Liver (tissue), 3 donors: ENCODE results near the gene VEPH1.

Experiments used
- EGR1 ChIP-seq, 2 donors: IDR thresholded peaks; 2 replicates each; pipeline ENCODE4 v1.6.1; 2016 to 2018; ENCODE audit warnings: antibody characterized with exemption in 2 of 2, low read depth in 2 of 2
- GABPA ChIP-seq, 2 donors: IDR thresholded peaks in 1 of 2; conservative IDR thresholded peaks in 1 of 2; 2 replicates each; pipeline ENCODE4 v1.6.1; 2016; ENCODE audit warnings: antibody characterized with exemption in 2 of 2, mild to moderate bottlenecking in 1 of 2, moderate library complexity in 1 of 2
- HNF4A ChIP-seq, 2 donors: conservative IDR thresholded peaks; 2 replicates each; pipeline ENCODE4 v1.6.1; 2016; ENCODE audit warnings: antibody characterized with exemption in 2 of 2, mild to moderate bottlenecking in 2 of 2
- JUND ChIP-seq, 2 donors: IDR thresholded peaks; 2 replicates each; pipeline ENCODE4 v1.6.1; 2016; ENCODE audit warnings: antibody characterized with exemption in 2 of 2
- RAD21 ChIP-seq, 2 donors: IDR thresholded peaks; 2 replicates each; pipeline ENCODE4 v1.6.1; 2016; ENCODE audit warnings: antibody characterized with exemption in 2 of 2, mild to moderate bottlenecking in 2 of 2
- RXRA ChIP-seq, 2 donors: IDR thresholded peaks; 2 replicates each; pipeline ENCODE4 v1.6.1; 2017 to 2018; ENCODE audit warnings: antibody characterized with exemption in 2 of 2, mild to moderate bottlenecking in 1 of 2
- SP1 ChIP-seq: IDR thresholded peaks from 2 replicates; pipeline ENCODE4 v1.6.1; 2018; ENCODE audit warnings: antibody characterized with exemption, mild to moderate bottlenecking
- TAF1 ChIP-seq: conservative IDR thresholded peaks from 2 replicates; pipeline ENCODE4 v1.6.1; 2016; ENCODE audit warnings: antibody characterized with exemption, mild to moderate bottlenecking
- YY1 ChIP-seq: IDR thresholded peaks from 2 replicates; pipeline ENCODE4 v1.6.1; 2016; ENCODE audit warnings: antibody characterized with exemption, mild to moderate bottlenecking
- TF ChIP-seq, protein P1 (sequence below): fragments of 150-350 bp; IDR thresholded peaks from 2 replicates; pipeline ENCODE4 v1.5.1; 2017; ENCODE audit warnings: improper control_type of control experiment, low read depth, low read length; ENCODE audit not compliant: missing input control
- TF ChIP-seq, protein P2 (sequence below): IDR thresholded peaks from 2 replicates; pipeline ENCODE4 v1.6.1; 2016; ENCODE audit warnings: antibody characterized with exemption, mild to moderate bottlenecking
- TF ChIP-seq, protein P3 (sequence below): IDR thresholded peaks from 2 replicates; pipeline ENCODE4 v1.6.1; 2016; ENCODE audit warnings: antibody characterized with exemption
- TF ChIP-seq, protein P4 (sequence below): IDR thresholded peaks from 2 replicates; pipeline ENCODE4 v1.6.1; 2016; ENCODE audit warnings: antibody characterized with exemption
- donor health status: healthy.
- donor health status: healthy.

DNA sequence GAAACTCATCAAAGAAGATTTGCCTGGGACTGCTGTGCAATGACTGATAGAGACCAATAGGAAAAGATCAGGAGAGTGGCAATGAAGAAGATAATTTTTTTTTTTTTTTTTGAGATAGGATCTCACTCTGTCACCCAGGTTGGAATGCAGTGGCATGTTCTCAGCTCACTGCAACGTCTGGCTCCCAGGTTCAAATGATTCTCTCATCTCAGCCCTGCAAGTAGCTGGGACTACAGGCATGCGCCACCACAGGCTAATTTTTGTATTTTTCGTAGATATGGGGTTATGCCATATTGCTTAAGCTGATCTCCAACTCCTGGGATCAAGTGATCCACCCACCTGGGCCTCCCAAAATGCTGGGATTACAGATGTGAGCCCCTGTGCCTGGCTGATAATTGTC lies 226.4 kb downstream of the VEPH1 start:
- TF ChIP-seq, protein P1, sequence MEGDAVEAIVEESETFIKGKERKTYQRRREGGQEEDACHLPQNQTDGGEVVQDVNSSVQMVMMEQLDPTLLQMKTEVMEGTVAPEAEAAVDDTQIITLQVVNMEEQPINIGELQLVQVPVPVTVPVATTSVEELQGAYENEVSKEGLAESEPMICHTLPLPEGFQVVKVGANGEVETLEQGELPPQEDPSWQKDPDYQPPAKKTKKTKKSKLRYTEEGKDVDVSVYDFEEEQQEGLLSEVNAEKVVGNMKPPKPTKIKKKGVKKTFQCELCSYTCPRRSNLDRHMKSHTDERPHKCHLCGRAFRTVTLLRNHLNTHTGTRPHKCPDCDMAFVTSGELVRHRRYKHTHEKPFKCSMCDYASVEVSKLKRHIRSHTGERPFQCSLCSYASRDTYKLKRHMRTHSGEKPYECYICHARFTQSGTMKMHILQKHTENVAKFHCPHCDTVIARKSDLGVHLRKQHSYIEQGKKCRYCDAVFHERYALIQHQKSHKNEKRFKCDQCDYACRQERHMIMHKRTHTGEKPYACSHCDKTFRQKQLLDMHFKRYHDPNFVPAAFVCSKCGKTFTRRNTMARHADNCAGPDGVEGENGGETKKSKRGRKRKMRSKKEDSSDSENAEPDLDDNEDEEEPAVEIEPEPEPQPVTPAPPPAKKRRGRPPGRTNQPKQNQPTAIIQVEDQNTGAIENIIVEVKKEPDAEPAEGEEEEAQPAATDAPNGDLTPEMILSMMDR = no peak
- TF ChIP-seq RAD21 (IDR thresholded peaks at IDR 0.05) (no peak), SP1 (no peak), GABPA (IDR thresholded peaks at IDR 0.05 in 1 of 2, conservative IDR thresholded peaks at IDR 0.05 in 1 of 2) (no peak), YY1 (no peak), TAF1 (no peak), EGR1 (IDR thresholded peaks at IDR 0.05; ENCODE audit: low read depth in 2 of 2) (no peak), JUND (IDR thresholded peaks at IDR 0.05) (no peak), RXRA (IDR thresholded peaks at IDR 0.05) (no peak), HNF4A (conservative IDR thresholded peaks at IDR 0.05) (no peak)
- TF ChIP-seq, protein P2, sequence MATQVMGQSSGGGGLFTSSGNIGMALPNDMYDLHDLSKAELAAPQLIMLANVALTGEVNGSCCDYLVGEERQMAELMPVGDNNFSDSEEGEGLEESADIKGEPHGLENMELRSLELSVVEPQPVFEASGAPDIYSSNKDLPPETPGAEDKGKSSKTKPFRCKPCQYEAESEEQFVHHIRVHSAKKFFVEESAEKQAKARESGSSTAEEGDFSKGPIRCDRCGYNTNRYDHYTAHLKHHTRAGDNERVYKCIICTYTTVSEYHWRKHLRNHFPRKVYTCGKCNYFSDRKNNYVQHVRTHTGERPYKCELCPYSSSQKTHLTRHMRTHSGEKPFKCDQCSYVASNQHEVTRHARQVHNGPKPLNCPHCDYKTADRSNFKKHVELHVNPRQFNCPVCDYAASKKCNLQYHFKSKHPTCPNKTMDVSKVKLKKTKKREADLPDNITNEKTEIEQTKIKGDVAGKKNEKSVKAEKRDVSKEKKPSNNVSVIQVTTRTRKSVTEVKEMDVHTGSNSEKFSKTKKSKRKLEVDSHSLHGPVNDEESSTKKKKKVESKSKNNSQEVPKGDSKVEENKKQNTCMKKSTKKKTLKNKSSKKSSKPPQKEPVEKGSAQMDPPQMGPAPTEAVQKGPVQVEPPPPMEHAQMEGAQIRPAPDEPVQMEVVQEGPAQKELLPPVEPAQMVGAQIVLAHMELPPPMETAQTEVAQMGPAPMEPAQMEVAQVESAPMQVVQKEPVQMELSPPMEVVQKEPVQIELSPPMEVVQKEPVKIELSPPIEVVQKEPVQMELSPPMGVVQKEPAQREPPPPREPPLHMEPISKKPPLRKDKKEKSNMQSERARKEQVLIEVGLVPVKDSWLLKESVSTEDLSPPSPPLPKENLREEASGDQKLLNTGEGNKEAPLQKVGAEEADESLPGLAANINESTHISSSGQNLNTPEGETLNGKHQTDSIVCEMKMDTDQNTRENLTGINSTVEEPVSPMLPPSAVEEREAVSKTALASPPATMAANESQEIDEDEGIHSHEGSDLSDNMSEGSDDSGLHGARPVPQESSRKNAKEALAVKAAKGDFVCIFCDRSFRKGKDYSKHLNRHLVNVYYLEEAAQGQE = no peak
- TF ChIP-seq, protein P3, sequence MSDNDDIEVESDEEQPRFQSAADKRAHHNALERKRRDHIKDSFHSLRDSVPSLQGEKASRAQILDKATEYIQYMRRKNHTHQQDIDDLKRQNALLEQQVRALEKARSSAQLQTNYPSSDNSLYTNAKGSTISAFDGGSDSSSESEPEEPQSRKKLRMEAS = no peak
- TF ChIP-seq, protein P4, sequence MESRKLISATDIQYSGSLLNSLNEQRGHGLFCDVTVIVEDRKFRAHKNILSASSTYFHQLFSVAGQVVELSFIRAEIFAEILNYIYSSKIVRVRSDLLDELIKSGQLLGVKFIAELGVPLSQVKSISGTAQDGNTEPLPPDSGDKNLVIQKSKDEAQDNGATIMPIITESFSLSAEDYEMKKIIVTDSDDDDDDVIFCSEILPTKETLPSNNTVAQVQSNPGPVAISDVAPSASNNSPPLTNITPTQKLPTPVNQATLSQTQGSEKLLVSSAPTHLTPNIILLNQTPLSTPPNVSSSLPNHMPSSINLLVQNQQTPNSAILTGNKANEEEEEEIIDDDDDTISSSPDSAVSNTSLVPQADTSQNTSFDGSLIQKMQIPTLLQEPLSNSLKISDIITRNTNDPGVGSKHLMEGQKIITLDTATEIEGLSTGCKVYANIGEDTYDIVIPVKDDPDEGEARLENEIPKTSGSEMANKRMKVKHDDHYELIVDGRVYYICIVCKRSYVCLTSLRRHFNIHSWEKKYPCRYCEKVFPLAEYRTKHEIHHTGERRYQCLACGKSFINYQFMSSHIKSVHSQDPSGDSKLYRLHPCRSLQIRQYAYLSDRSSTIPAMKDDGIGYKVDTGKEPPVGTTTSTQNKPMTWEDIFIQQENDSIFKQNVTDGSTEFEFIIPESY = no peak
